ENCODE measurements around the gene KCNS3.

Gene KCNS3

DNA sequence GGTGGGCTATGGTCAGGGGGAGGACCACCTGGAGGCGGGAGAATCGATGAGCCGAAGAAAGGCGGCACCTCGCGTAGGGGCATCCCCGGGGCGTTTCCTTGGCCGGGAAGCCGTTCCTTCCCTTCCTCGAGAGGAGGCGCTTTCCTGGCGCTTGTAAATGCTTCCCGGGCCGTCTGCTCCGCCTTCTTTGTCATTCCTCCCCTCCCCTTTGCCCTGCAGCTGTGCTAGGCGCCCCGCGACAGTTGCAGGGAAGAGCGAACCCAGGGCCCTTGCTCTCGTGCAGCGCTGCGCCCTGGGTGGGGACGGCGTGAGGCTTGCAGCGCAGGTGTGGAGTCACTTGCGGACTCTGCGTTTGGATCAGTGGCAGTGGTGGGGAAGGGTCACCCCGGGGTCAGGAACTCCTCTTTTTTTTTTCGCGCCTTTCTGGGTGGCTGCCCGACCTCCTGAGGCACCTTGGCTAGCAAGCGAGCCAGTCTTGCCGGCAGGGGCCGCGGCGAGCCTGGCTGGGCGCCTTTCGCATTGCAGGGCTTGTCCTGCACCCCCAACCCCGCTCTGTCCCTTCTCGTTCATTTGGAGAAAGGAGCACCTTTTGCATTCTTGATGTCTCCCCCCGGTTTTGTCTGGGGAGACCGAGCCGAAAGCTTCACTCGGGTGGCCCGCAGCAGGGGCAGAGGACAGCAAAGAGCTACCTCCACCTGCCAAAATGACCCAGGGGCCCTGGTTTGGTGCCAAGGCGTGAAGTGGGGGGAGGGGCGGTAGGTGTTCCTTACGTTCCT is 858 bp downstream of the KCNS3 start:
- no peak for DNase-seq

DNA sequence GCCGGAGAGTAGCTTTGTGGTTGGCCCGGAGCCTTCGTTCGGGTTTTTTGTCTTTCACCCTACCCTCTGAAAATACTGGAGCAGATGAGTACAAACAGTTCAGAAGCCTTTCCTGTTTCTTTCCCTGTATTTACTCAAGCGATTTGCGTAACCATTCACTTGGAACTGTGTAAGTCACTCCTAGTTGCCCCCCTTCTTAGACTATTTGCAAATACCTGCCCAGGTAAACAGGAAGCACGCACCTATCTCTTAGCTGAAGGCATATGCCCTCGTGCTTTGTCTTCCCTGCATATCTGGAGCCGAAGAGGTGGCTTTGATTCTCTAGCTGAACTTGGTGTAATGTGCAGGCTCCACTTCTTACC is 1.4 kb downstream of the KCNS3 start:
- DNase-seq, result no peak

DNA sequence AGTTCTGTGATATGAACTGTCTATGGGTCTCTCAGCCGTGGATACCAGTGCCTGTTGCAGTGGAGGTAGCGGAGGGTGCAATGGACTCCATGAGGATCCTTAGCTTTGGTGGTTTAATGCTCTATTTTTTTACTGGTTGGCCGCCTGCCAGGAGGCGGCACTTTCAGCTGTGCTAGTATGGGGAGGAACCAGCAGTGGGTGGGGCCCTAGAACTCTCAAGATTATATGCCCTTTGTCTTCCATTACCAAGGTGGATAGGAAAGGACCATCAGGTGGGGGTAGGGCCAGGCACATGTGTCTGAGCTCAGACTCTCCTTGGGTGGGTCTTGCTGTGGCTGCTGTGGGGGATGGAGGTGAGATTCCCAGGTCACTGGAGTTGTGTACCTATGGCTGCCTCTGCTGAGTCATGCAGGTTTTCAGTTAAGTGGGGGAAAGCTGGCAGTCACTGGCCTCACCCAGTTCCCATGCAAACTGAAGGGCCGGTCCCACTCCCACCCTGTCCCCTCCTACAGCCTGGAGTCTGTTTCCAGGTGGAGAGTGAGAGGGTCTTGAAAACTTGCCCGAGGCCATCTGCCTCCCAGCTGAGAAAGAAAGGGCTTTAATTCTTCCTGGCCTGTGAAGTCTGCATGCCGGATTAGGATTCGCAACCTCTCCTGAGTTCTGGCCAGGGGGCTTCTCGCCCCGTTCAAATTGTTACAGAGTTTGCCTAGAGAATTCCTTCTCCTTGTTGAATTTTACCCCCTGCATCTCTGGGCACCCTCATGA is 14.5 kb downstream of the KCNS3 start:
- DNase-seq, result no peak

DNA sequence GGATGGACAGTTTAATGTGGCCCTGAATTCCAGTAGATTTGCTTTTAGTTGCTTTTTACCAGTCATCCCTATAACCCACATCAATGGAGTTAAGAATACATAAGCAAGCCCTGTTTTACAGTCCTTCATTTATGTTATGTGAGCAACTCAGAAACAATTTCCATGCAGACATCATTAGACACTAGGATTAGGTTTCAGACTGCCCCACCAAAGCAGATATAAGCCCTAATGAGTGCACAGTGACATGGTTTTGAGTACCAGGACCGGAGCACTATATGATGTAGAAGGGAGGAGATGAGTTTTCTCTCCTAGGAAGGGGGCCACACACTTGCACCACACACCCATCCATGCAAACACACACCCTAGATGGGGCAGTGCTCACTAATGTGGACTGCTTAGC is 15.5 kb downstream of the KCNS3 start:
- DNase-seq, result no peak

DNA sequence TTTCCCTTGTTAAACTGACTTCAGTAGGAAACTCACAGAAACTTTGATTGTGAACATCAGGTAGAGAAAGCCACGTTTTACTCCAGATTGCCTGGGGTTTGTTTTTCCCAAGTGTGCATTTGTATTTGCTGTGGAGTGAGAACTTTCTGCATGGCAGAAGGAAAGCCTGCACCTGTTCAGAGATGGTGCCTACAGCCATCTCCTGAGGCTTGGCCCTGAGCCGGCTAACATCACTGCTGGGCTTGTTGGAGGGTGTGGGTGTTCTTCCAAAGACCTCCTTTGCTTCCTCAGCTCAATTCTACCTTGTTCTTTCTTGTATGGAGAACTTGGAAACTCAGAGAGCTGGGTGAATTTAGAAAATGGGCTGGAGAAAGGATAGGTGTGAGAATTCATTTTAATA is 16.1 kb downstream of the KCNS3 start:
- no peak for DNase-seq

DNA sequence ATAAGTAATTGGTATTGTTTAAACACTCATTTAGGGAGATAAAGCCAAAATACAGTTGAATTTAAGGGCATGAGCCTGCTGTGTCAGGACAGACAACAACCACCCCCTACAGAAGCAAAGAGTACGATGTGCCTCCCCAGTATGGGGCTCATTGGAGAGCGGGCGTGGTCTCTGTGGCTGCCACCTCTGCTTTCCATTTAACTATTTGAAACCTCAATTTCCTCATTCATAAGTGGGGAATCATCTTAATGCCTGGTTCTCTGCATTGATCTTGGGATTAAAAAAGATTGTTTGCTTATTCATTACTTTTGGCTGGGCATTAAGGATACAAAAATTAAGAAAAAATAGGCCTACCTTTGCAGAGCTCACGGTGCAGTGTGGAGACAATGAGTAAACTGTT is 21.4 kb downstream of the KCNS3 start:
- DNase-seq, result no peak

DNA sequence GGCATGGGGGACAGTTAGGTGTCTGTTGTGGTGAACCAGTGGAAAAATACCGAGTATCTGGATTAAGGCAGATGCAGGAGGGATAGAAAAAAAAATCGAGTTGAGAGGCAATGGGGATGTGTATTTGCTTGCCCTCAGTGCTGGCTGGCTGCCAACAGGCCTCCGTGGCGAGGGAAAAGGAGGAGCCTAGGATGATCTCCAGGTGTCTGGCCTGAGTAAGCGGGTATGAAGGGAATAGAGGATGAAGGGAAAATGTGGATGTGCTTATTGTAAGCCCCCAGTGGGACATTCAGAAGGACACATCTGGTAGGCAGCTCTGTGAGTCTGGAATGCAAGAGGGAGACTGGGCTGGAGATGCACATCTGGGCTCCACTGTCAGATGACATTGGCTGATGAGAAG is 22.8 kb downstream of the KCNS3 start:
- DNase-seq, result peak; percentile 69

GRCh38 chr2:17910980-17911379 is 32.5 kb downstream of the KCNS3 start:
- DNase-seq, result no peak

DNA sequence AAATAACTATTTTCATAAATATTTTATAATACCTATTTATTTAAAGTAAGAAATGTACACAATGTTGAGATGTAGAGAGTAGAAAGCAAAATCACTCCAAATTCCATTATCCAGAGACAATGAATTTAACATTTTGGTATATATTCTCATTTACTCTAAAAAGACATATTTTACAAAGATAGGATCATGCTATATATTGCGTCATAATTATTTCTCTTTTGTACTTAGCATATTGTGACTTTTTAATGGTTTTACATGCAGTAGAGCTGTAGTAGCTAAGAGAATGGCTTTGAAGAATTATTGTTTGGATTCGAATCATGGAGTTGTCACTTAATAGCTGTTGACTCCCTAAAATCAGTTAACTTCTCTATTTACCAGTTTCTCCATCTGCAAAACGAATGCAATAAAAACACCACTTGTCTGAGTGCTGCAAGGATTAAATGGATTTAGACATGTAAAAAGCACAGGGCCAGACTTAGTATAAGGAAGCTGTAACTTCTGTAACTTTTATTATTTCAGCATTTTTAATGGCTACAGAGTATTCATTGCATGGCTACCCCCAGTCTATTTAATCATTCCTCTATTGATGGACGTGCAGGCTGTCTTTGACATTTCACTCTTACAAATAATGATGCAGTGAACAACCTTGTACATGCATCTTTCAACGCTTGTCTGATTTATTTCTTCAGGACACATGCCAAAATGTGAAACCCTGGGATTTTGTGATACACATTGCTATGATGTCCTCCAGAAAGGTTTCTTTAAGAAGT is 33.2 kb downstream of the KCNS3 start:
- DNase-seq, result no peak

DNA sequence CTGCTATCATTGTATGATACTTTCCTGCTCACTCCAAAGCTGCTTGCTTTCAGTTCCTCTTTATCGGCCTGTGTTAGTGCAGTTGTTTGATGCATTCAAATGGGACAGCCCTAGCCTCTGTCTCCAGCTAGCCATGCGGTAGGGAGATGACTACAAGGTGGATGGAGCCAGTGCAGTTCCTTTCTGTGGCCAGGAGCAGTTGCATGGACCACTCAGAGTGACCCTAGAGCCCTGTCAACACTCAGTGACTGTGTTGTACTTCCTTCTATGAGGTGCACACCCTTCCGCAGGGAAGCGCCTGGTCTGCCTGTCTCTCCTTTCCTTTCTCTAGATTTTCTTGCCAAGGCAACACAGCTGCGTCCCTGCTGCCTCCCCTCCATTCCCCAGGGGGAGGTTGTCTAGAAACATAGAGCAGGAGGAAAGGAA is 33.8 kb downstream of the KCNS3 start:
- no peak for DNase-seq

GRCh38 chr2:17915099-17915498 is 36.6 kb downstream of the KCNS3 start:
- no peak for DNase-seq

- no peak for DNase-seq
These were observed 37.5 kb downstream of the KCNS3 start for GRCh38 chr2:17915811-17916518.

DNA sequence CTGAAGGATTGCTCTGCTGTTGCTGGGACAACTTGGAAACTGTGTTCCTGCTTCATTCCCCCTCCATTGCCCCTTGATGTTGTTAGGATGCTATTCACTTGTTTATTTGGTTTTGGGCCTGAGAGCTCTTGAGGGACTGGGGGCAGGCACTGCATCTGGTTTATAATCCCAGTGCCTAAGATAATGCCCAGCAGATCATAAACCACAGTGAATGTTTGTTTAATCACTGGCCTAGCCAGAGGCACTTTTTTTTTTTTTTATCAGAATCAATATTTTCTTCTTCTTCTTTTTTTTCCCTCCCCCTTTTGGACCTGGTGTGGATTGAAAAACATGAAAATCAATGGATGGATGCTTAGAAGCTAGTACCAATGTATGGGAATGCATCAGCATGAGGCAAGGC is 38.1 kb downstream of the KCNS3 start:
- DNase-seq, result no peak

DNA sequence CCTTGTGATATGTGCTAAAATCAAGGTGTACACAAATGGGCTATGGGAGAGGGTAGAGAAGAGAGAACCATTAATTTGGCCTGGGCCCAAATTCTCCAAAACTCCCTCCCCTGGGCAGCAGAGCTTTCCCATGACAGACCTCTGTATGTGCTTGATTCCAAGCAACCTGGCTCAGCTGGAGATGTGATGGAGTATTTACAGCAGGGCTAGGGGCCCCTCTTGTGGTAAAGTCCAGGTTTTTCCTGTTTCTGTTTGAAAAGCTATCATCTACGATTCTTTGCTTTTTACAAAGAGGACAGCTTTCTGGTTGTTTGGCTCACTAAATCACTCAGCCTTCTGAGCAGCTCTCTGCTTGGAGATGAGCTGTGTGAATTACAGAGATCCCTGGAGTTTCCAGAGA is 40.3 kb downstream of the KCNS3 start:
- DNase-seq, result no peak

- no peak for DNase-seq
These were observed 52.3 kb downstream of the KCNS3 start for GRCh38 chr2:17930773-17931172.

DNA sequence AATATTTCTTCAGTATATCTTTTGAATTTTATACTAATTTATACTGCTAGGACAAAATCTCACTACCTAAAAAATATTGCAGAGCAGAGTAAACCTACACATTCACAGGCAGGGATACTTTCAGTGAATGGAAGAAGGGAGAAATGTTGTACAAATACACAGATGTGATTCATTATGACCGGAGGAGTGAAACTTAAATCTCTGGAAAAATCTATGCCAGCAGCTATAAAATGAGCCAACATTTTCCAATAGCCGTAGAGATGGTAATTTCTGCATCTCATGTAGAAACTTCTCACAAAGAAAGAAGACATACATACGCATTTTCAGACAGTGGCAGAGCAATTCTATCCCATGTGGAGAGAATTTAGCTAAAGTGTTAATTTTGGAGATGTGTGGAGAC is 54.8 kb downstream of the KCNS3 start:
- no peak for DNase-seq

DNA sequence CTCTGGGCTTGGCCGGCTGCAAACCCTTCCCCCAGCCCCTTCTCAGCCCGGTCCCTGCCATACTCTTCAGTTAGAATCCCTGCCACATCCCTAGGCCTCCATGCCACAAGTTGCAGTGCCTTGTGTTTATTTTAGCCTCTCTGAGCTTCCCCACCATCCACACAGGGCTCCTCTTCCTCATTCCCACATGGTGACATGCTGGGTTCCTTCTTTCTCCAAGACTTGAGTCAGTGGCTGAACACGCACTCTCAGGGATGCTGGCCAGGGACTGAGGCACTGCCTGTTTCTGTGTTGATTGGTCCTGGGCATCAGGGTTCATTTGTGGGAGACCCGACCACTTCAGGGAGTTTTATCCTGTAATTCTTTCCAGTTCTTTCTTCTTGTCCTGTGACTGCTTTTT is 56.3 kb downstream of the KCNS3 start:
- no peak for DNase-seq

- DNase-seq, result no peak
These were observed 56.9 kb downstream of the KCNS3 start for GRCh38 chr2:17935242-17935885.

DNA sequence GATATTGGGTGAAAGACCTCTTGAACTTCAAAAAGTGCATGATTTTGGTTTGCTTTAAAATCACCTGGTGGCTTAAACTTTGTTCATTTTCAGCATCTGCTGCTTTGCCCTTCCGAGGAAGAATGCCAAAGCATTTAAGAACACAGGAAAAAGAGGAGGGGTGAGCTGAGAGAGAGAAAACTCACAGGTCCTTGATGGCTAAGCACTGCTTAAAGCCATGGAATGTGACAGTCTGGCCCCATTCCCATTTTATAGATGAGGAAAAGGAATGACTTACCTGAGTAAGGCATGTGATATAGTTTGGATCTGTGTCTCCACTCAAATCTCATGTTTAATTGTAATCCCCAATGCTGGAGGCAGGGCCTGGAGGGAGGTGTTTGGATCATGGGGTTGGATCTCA is 58.1 kb downstream of the KCNS3 start:
- DNase-seq, result no peak

- DNase-seq, result no peak
These were observed 61.7 kb downstream of the KCNS3 start for GRCh38 chr2:17940091-17940630.

DNA sequence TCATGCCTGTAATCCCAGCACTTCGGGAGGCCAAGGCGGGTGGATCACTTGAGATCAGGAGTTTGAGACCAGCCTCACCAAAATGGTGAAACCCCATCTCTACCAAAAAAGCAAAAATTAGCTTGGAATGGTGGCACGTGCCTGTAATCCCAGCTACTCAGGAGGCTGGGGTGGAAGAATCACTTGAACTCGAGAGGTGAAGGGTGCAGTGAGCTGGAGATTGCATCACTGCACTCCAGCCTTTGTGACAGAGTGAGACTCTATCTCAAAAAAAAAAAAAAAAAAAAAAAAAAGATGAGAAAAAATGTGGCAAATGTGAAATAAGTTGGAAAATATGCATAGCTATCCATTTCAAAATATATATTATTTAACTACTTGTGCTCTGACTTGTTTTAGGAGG is 65.0 kb downstream of the KCNS3 start:
- no peak for DNase-seq

- no peak for DNase-seq
These were observed 68.6 kb downstream of the KCNS3 start for GRCh38 chr2:17947113-17947512.
